ENCODE measurements around the gene NCKAP5.

DNA sequence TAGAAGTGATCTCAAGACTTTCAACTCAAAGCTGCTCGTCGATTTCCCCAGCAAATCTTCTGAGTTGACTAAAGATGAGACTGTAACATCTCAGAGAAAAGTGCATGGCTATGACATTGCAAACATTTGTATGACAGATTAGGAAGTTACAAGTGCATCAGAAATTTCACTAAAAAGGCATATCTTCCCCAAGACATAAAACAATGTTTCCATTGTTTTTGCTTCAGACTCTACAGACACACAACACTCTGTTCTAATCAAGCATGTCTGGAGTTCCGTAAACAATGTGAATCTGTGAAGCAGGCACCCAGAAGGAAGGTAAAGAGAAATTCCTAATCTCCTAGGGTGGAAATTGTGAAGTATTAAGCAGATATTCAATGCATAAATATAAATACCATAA lies 753.6 kb downstream of the NCKAP5 start:
- TF ChIP-seq CTCF (IDR thresholded peaks at IDR 0.05) (no peak), POLR2A (IDR thresholded peaks at IDR 0.05) (no peak), POLR2AphosphoS5 (IDR thresholded peaks at IDR 0.05) (no peak), EP300 (IDR thresholded peaks at IDR 0.05) (no peak)

Measured in upper lobe of left lung (tissue), 4 donors.